CD4-positive, CD25-positive, alpha-beta regulatory T cell (primary cell): ENCODE measurements around the gene AQP9. TPM values are rescaled to one million over a fixed set of nuclear protein-coding genes. Genes with fewer than 3 reads are reported as not detected.
"Not testable (repeated sequence)": the region's sequence is repeated elsewhere in the genome, so short reads cannot be mapped to it uniquely, and the experiment has no call there.

Experiments
- ATAC-seq, 2 donors: fragments of 150-1000 bp; cut with Tn5 transposase; one replicate each; pipeline ENCODE4 v1.10.0; 2021; ENCODE audit warnings: low read depth in 2 of 2, moderate number of reproducible peaks in 2 of 2, moderate library complexity in 1 of 2
- DNase-seq, 3 donors: peaks; one replicate each; pipeline versions ENCODE4 v3.0.0 to v3.0.0-alpha.2; 2012 to 2022; ENCODE audit warnings: mixed read lengths in 1 of 3
- H3K27ac ChIP-seq: one replicate; pipeline ENCODE4 v1.7.0; 2013; ENCODE audit warnings: mild to moderate bottlenecking, low read length; ENCODE audit not compliant: insufficient read depth, poor library complexity, severe bottlenecking
- H3K27me3 ChIP-seq: one replicate; pipeline ENCODE4 v1.7.0; 2013; ENCODE audit warnings: low read length; ENCODE audit not compliant: control insufficient read depth, insufficient read depth
- H3K36me3 ChIP-seq: one replicate; pipeline ENCODE4 v1.7.0; 2013; ENCODE audit warnings: mild to moderate bottlenecking, low read length, moderate library complexity; ENCODE audit not compliant: control insufficient read depth, insufficient read depth
- H3K4me1 ChIP-seq: 2 replicates; pipeline ENCODE4 v1.7.0; 2013; ENCODE audit warnings: mild to moderate bottlenecking, low read length; ENCODE audit not compliant: insufficient read depth, control insufficient read depth, poor library complexity, severe bottlenecking
- H3K4me3 ChIP-seq: one replicate; pipeline ENCODE4 v1.7.0; 2013; ENCODE audit warnings: low read depth, mild to moderate bottlenecking, low read length, moderate library complexity
- H3K9me3 ChIP-seq, 2 experiments: 1 replicate in 1 of 2; 2 replicates in 1 of 2; pipeline ENCODE4 v1.7.0; 2013; ENCODE audit warnings: low read length in 2 of 2, mild to moderate bottlenecking in 1 of 2, moderate library complexity in 1 of 2; ENCODE audit not compliant: control insufficient read depth in 2 of 2
- H3K27ac Mint-ChIP-seq, 3 donors: one replicate each; pipeline ENCODE4 v1.8.0; 2020 to 2022; ENCODE audit warnings: mild to moderate bottlenecking in 3 of 3, mixed read lengths in 3 of 3, moderate library complexity in 2 of 3
- H3K27me3 Mint-ChIP-seq: one replicate; pipeline ENCODE4 v1.8.0; 2022; ENCODE audit warnings: mild to moderate bottlenecking, mixed read lengths
- H3K36me3 Mint-ChIP-seq: one replicate; pipeline ENCODE4 v1.8.0; 2020; ENCODE audit warnings: mixed read lengths
- H3K4me1 Mint-ChIP-seq, 4 donors: one replicate each; pipeline ENCODE4 v1.8.0; 2020 to 2022; ENCODE audit warnings: mixed read lengths in 4 of 4, mild to moderate bottlenecking in 1 of 4
- H3K4me3 Mint-ChIP-seq, 4 donors: one replicate each; pipeline ENCODE4 v1.8.0; 2020 to 2022; ENCODE audit warnings: mild to moderate bottlenecking in 4 of 4, mixed read lengths in 4 of 4, moderate library complexity in 3 of 4
- H3K9me3 Mint-ChIP-seq, 7 donors: one replicate each; pipeline ENCODE4 v1.8.0; 2020 to 2022; ENCODE audit warnings: mixed read lengths in 7 of 7, mild to moderate bottlenecking in 3 of 7, moderate library complexity in 2 of 7
- polyA plus RNA-seq, 4 donors: library from polyadenylated mRNA; unstranded; fragments of 300-500 nt; fragmentation: Illumina TruSeq; gene quantifications; one replicate each; pipeline ENCODE4 v1.2.3, GENCODE V29; 2021
- total RNA-seq: library from RNA; stranded (reverse); gene quantifications from one replicate; pipeline ENCODE4 v1.2.3, GENCODE V29; 2022

Gene AQP9
- total and polyA plus RNA-seq, 5 donors from 2014 or later = 0.11 to 0.26 TPM; not detected in 3

DNA sequence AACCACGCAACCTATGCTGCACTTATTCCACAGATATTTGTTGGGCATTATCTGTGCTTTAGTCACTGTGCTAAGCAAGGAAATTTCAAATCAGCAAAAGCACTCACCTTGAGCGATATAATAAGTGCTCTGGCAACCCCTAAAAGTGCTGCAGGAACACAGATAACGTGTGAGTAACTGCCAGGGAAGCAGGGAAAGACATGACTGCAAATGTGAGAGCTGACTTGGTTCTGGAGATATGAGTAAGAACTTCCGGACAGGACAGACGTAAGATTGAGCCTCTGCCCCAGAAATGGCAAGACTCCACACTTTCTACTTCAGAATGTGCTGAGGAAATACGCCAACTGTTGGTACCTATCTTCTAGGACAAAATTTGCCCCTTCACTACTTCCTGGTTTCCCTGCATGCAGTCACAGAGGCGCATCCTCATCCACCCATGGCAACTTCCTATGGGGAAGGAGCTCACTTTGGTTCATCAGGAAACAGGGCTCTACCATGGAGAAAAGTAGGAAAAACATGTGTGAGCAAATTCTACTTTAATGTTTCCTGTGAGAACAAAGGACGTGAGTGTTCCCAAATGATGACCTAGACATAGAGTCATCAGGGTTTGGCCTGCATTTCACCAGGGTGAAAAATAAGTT, 41.7 kb downstream of the AQP9 start:
- DNase-seq = no peak
- Histone ChIP-seq H3K27ac (no peak overlapping the region), H3K27me3 (peaks cover 5% of the 10 kb centered on the region), H3K36me3 (no peaks in the 10 kb centered on the region), H3K9me3 (no peaks in the 10 kb centered on the region), H3K4me1 (no peaks in the 10 kb centered on the region), H3K4me3 (no peak overlapping the region)
- peaks cover 0 to 2% (median 0%) of the 10 kb centered on the region in 7 donors for H3K9me3 Mint-ChIP-seq
- H3K4me1 Mint-ChIP-seq = peaks cover 0 to 1% (median 0%) of the 10 kb centered on the region in 4 donors
- no peaks in the 10 kb centered on the region for H3K36me3 Mint-ChIP-seq
- ATAC-seq = no peak
- no peak overlapping the region for H3K27ac Mint-ChIP-seq
- H3K4me3 Mint-ChIP-seq = no peak overlapping the region
- peaks cover 39% of the 10 kb centered on the region for H3K27me3 Mint-ChIP-seq

DNA sequence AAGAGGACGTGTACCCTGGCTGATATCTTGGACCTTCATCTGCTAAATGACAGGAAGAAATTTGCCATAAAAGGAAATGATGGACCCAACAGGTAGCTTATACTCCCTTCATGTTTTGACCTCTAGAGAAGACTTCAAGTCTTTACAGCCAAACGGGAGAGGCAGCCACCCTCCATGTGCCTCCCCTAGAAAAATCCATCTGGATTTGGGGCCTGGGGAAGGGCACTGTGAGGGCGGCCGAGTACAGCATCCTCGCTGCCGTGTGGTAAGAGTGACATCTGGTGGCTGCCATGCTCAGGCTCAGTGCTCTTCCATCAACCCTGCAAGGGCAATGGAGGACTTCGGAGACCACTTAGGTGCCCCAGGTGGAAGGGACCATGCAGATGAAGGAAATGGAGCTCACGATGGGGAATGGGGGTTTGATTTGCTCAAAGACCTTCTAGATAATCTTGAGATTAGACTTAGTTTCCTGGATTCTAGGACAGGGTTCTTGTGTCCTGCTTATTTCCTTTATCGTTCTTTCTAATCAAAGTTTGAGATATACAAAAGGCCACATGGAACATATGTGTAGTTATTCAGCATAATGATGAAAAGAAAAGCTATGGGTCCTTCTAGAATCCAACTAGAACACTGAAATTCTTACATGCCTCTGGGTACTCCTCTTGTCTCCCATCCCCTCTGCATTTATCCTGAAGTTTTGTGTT, 44.4 kb downstream of the AQP9 start:
- no peak overlapping the region for H3K4me3 ChIP-seq
- Mint-ChIP-seq H3K27ac (no peak overlapping the region), H3K36me3 (no peaks in the 10 kb centered on the region), H3K4me3 (no peak overlapping the region), H3K27me3 (peaks cover 32% of the 10 kb centered on the region), H3K4me1 (peaks cover 0 to 11% (median 3%) of the 10 kb centered on the region in 4 donors), H3K9me3 (peaks cover 0 to 2% (median 0%) of the 10 kb centered on the region in 7 donors)
- H3K36me3 ChIP-seq = no peaks in the 10 kb centered on the region
- no peaks in the 10 kb centered on the region for H3K4me1 ChIP-seq
- H3K27me3 ChIP-seq = peaks cover 7% of the 10 kb centered on the region
- DNase-seq = peak in 1 of 3 donors; percentile 45
- no peaks in the 10 kb centered on the region for H3K9me3 ChIP-seq
- no peak for ATAC-seq
- no peak overlapping the region for H3K27ac ChIP-seq

DNA sequence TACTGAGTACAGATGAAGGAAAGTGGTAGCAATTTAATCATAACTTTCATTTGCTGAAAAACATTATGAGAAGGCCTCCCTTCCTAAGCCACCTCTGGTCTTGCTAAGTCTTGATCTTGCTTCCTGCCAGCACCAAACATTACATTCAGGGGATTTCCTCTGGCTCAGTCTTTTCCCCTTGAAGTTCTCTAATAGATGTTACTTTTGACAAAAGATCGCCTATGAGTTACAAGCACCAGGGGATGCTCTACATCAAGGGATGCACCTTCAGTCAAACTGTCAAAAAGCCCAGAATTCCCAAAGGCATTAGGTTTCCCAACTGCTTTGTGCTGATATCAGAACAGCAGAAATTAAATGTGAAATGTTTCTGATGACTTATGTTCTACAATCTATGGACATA, 47.3 kb downstream of the AQP9 start:
- Mint-ChIP-seq H3K36me3 (no peaks in the 10 kb centered on the region), H3K9me3 (peaks cover 0 to 2% (median 0%) of the 10 kb centered on the region in 7 donors), H3K4me3 (no peak overlapping the region), H3K27me3 (peaks cover 47% of the 10 kb centered on the region), H3K27ac (peak overlapping the region in 2 of 3 donors; percentile 36 to 65), H3K4me1 (peaks cover 0 to 11% (median 3%) of the 10 kb centered on the region in 4 donors)
- DNase-seq = peak in 1 of 3 donors; percentile 32
- Histone ChIP-seq H3K4me1 (no peaks in the 10 kb centered on the region), H3K27me3 (peaks cover 9% of the 10 kb centered on the region), H3K9me3 (no peaks in the 10 kb centered on the region), H3K27ac (no peak overlapping the region), H3K4me3 (no peak overlapping the region), H3K36me3 (no peaks in the 10 kb centered on the region)
- ATAC-seq = no peak

DNA sequence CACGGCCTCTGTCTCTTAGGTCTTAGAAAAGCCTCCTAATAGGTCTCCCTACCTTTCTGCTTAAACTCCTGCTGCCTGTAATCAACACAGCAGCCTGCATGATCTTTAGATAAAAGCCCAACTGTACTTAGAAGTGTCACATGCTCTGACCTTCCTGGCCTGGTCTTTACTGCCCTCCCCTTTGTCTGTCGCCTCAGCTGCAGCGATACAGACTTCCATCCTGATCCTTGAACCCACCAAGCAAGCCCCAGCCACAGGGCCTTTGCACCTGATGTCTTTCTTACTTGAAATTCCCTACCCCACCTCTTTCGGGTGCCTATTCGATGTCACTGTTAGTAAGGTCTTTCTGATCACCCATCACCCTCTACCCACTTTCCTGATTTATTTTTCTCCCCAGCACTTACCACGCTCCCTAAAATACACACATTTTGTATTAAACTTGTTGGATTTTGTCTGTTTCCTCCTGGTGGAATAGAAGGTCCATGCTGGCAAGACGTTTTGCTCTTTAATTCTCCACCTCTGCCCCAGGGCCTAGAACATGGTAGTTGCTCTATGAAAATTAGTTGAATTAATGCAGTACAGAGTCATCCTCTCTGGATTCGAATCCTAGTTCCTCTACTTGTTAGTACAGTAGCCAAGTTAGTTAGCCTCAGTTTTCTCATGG, 51.1 kb downstream of the AQP9 start:
- Histone ChIP-seq H3K4me3 (no peak overlapping the region), H3K9me3 (no peaks in the 10 kb centered on the region), H3K36me3 (no peaks in the 10 kb centered on the region), H3K27ac (no peak overlapping the region), H3K4me1 (no peaks in the 10 kb centered on the region), H3K27me3 (peaks cover 10% of the 10 kb centered on the region)
- H3K4me3 Mint-ChIP-seq = no peak overlapping the region
- H3K9me3 Mint-ChIP-seq = no peaks in the 10 kb centered on the region
- peaks cover 0 to 11% (median 3%) of the 10 kb centered on the region in 4 donors for H3K4me1 Mint-ChIP-seq
- no peak for DNase-seq
- peaks cover 47% of the 10 kb centered on the region for H3K27me3 Mint-ChIP-seq
- no peaks in the 10 kb centered on the region for H3K36me3 Mint-ChIP-seq
- no peak overlapping the region for H3K27ac Mint-ChIP-seq
- no peak for ATAC-seq

DNA sequence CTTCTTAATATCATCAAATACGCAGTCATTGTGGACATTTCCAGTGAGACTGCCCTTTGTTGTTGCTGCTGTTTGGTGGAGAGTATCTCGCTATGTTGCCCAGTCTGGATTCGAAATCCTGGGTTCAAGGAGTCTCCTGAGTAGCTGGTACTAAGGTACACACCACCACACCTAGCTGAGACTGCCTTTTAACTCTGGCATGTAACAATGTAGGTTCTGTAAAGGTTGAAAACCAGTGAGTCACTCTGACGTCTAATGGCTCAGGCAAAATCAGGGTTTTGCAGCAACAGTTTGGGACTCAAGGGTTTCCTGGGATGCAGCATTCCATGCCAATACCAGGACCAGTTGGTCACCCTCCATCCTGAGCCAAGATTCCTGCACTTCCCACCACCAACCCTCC, 52.2 kb downstream of the AQP9 start:
- Mint-ChIP-seq H3K9me3 (peaks cover 0 to 2% (median 0%) of the 10 kb centered on the region in 7 donors), H3K4me3 (no peak overlapping the region), H3K27ac (no peak overlapping the region), H3K27me3 (peaks cover 50% of the 10 kb centered on the region), H3K36me3 (no peaks in the 10 kb centered on the region), H3K4me1 (peaks cover 0 to 4% (median 2%) of the 10 kb centered on the region in 4 donors)
- Histone ChIP-seq H3K36me3 (no peaks in the 10 kb centered on the region), H3K4me1 (no peaks in the 10 kb centered on the region), H3K9me3 (no peaks in the 10 kb centered on the region), H3K4me3 (no peak overlapping the region), H3K27me3 (peaks cover 10% of the 10 kb centered on the region), H3K27ac (no peak overlapping the region)
- no peak for DNase-seq
- ATAC-seq = no peak

DNA sequence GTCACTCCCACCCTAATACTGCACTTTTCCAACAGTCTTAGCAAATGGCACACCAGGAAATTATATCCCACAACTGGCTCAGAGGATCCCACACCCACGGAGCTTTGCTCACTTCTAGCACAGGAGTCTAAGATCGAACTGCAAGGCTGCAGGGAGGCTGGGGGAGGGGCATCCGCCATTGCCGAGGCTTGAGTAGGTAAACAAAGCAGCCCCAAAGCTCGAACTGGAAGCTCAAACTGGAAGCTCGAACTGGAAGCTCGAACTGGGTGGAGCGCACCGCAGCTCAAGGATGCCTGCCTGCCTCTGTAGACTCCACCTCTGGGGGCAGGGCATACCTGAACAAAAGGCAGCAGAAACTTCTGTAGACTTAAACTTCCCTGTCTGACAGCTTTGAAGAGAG, 55.5 kb downstream of the AQP9 start:
- H3K27ac Mint-ChIP-seq, H3K9me3 Mint-ChIP-seq, ATAC-seq, H3K4me1 ChIP-seq, H3K4me3 ChIP-seq, H3K9me3 ChIP-seq, H3K27ac ChIP-seq, H3K36me3 ChIP-seq, H3K4me1 Mint-ChIP-seq, H3K4me3 Mint-ChIP-seq, H3K27me3 ChIP-seq, H3K36me3 Mint-ChIP-seq, DNase-seq: not testable (repeated sequence)
- H3K27me3 Mint-ChIP-seq = peaks cover 49% of the 10 kb centered on the region

DNA sequence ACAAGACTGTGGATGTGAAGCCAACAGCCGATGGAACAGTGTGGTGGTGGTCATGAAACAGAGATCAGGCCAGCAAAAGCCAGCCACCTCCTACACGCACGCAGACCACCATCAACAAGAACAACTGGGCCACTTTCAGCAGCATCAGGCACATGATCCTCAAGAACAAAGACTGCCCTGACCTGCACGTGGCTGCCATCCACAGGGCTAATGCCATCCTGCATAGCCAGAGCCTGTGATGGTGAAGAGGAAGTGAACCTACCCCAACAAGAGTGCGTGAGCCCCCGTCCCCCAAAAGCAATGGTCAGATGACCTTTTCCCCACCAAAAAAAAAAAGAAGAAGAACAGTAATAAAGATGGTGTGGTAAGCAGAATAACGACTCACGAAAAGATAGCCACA, 62.6 kb downstream of the AQP9 start:
- no peak overlapping the region for H3K4me3 Mint-ChIP-seq
- H3K36me3 ChIP-seq = no peaks in the 10 kb centered on the region
- peaks cover 3% of the 10 kb centered on the region for H3K27me3 ChIP-seq
- no peaks in the 10 kb centered on the region for H3K4me1 Mint-ChIP-seq
- peaks cover 28% of the 10 kb centered on the region for H3K27me3 Mint-ChIP-seq
- H3K9me3 ChIP-seq = no peaks in the 10 kb centered on the region
- no peaks in the 10 kb centered on the region for H3K36me3 Mint-ChIP-seq
- no peaks in the 10 kb centered on the region for H3K4me1 ChIP-seq
- ATAC-seq (no peak), DNase-seq (no peak)
- no peak overlapping the region for H3K4me3 ChIP-seq
- H3K27ac Mint-ChIP-seq = no peak overlapping the region
- peaks cover 0 to 3% (median 0%) of the 10 kb centered on the region in 7 donors for H3K9me3 Mint-ChIP-seq
- H3K27ac ChIP-seq = no peak overlapping the region
